NCI-H526 treated with DMSO at 0.1 percent for 48 hours (cell line): ENCODE measurements around the gene ERBB4.

ENCODE experiments used
- DNase-seq: peaks from one replicate; lab custom pipeline; 2025; lab: John Stamatoyannopoulos, UW

Gene ERBB4

GRCh38 chr2:211331736-211332135 lies 1206.9 kb downstream of the ERBB4 start:
- no peak for DNase-seq

DNA sequence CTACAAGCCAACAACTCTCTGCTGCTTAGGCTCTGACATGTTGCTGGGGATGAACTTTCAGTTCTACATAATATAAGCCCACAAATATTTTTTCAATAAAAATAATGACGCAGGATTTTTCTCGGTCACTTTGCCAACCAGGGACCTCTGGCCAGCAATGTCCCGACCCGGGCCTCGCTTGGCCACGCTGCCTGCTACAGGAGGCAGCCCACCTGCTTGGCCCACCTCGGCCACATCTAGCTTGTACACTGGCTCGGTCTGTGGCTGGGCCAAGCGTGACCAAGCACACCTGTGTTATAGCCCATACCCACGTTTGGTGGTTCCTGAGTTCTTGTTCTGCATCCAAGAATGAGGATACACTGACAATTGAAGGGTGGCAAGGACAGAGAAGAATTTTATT lies 1208.7 kb downstream of the ERBB4 start:
- no peak for DNase-seq

GRCh38 chr2:211329421-211329820 lies 1209.2 kb downstream of the ERBB4 start:
- DNase-seq, result no peak

GRCh38 chr2:211328126-211328525 lies 1210.5 kb downstream of the ERBB4 start:
- no peak for DNase-seq
